BJ (cell line): ENCODE data around the gene ALPG. TPM values are rescaled to one million over a fixed set of nuclear protein-coding genes. Genes with fewer than 3 reads are reported as not detected.
"Not testable (repeated sequence)": the region's sequence is repeated elsewhere in the genome, so short reads cannot be mapped to it uniquely, and the experiment has no call there.

Source experiments
- CTCF ChIA-PET: fragments of 350-600 bp; formaldehyde crosslinking; extraction: SDS; loops from one replicate; lab custom pipeline; 2021; ENCODE audit warnings: antibody characterized with exemption, inconsistent platforms; lab: Yijun Ruan, JAX
- POLR2A ChIA-PET: fragments of 300-600 bp; sonication (Branson Sonifier 250); formaldehyde crosslinking; extraction: SDS; loops from one replicate; lab custom pipeline; 2021; ENCODE audit warnings: antibody characterized with exemption; lab: Charles Lee
- DNase-seq: peaks from one replicate; pipeline ENCODE4 v3.0.0-alpha.2; 2011; ENCODE audit warnings: low read depth
- H3K27me3 ChIP-seq: 2 replicates; pipeline ENCODE4 v1.6.0; 2011; ENCODE audit warnings: low read length; ENCODE audit not compliant: control insufficient read depth, insufficient read depth
- H3K36me3 ChIP-seq: 2 replicates; pipeline ENCODE4 v1.5.1; 2011; ENCODE audit warnings: low read length; ENCODE audit not compliant: control insufficient read depth, insufficient read depth
- H3K4me3 ChIP-seq: 2 replicates; pipeline ENCODE4 v1.5.1; 2011; ENCODE audit warnings: low read depth, mild to moderate bottlenecking, control low read depth, low read length
- CTCF ChIP-seq: IDR thresholded peaks from 2 replicates; pipeline ENCODE4 v1.5.1; 2011; ENCODE audit warnings: low read depth, mild to moderate bottlenecking, control low read depth, inconsistent platforms, low read length, moderate library complexity; ENCODE audit not compliant: insufficient read depth
- polyA plus RNA-seq: library from polyadenylated mRNA; depleted of rRNA; stranded (reverse); fragments of >200 nt; gene quantifications from 2 replicates; pipeline ENCODE4 v1.2.3, GENCODE V29; 2011

The ALPG gene
- polyA plus RNA-seq, 1 experiment, result not detected

DNA sequence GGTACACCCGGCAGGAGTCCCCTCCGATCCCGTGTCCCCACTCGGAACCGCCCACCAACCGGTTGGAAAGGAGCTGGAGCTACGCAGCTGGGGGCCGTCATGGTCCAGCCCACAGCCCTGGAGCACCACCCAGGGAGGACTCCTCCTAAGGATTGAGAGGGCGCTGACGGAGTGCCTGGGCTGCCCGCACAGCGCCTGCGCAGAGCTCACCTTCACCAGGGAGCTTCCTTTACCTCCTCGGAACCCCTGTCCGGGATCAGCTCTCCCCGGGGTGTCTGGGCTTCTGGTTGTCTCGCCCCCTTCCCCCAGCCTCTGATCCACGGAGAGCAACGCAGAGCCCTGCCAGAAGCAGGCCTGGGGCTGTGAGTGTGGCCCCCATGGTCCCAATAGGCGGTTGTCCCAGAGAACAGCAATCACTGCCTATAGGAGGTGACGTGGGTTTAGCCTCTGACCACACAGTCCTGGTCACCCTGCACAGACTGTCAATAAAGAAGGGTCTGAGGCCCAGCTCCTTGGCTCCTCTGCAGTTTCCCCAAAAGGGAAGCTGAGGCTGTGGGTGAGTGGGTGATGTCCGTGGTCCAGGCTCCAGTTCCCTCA lies 14.6 kb downstream of the ALPG start:
- no peak for DNase-seq
- no peak overlapping the region for H3K4me3 ChIP-seq
- no peak for TF ChIP-seq CTCF
- POLR2A ChIA-PET, result no interaction called here
- H3K27me3 ChIP-seq, result peaks cover 54% of the 10 kb centered on the region
- H3K36me3 ChIP-seq, result no peaks in the 10 kb centered on the region
- CTCF ChIA-PET, result no interaction called here

DNA sequence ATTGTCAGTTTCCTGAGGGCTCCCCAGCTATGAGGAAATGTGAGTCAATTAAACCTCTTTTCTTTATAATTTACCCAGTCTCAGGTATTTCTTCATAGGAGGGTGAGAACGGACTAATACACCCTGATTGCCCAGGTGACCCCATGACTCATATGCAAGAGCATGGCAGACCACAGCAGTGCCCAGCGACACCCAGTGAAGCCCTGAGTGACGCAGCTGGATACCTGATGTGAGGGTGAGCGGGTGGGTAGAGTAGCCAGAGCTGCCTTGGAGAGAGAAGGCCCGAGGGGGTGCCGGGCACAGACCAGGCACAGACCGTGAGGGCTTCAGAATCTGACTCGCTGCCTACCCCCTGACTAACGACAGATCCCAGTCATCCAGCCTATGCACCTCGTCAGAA lies 15.4 kb downstream of the ALPG start:
- no peak for TF ChIP-seq CTCF
- H3K4me3 ChIP-seq, result no peak overlapping the region
- H3K27me3 ChIP-seq, result peaks cover 50% of the 10 kb centered on the region
- ChIA-PET CTCF (no interaction called here), POLR2A (no interaction called here)
- DNase-seq, result no peak
- H3K36me3 ChIP-seq, result no peaks in the 10 kb centered on the region

DNA sequence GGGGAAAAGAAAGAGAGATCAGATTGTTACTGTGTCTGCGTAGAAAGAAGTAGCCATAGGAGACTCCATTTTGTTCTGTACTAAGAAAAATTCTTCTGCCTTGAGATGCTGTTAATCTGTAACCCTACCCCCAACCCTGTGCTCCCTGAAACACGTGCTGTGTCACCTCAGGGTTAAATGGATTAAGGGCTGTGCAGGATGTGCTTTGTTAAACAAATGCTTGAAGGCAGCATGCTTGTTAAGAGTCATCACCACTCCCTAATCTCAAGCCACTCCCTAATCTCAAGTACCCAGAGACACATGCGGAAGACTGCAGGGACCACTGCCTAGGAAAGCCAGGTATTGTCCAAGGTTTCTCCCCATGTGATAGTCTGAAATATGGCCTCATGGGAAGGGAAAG lies 16.4 kb downstream of the ALPG start:
- CTCF ChIA-PET, result not testable (repeated sequence)

DNA sequence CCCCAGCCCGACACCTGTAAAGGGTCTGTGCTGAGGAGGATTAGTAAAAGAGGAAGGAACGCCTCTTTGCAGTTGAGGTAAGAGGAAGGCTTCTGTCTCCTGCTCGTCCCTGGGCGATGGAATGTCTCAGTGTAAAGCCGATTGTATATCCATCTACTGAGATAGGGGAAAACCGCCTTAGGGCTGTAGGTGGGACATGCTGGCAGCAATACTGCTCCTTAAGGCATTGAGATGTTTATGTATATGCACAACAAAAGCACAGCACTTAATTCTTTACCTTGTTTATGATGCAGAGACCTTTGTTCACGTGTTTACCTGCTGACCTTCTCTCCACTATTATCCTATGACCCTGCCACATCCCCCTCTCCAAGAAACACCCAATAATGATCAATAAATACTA lies 16.8 kb downstream of the ALPG start:
- H3K27me3 ChIP-seq, result peaks cover 42% of the 10 kb centered on the region
- H3K4me3 ChIP-seq, H3K36me3 ChIP-seq, POLR2A ChIA-PET, DNase-seq, CTCF ChIA-PET: not testable (repeated sequence)

More for the DNA sequence above, 16.4 kb downstream of the ALPG start:
- H3K36me3 ChIP-seq, DNase-seq, POLR2A ChIA-PET, H3K4me3 ChIP-seq: not testable (repeated sequence)
- peaks cover 46% of the 10 kb centered on the region for H3K27me3 ChIP-seq

DNA sequence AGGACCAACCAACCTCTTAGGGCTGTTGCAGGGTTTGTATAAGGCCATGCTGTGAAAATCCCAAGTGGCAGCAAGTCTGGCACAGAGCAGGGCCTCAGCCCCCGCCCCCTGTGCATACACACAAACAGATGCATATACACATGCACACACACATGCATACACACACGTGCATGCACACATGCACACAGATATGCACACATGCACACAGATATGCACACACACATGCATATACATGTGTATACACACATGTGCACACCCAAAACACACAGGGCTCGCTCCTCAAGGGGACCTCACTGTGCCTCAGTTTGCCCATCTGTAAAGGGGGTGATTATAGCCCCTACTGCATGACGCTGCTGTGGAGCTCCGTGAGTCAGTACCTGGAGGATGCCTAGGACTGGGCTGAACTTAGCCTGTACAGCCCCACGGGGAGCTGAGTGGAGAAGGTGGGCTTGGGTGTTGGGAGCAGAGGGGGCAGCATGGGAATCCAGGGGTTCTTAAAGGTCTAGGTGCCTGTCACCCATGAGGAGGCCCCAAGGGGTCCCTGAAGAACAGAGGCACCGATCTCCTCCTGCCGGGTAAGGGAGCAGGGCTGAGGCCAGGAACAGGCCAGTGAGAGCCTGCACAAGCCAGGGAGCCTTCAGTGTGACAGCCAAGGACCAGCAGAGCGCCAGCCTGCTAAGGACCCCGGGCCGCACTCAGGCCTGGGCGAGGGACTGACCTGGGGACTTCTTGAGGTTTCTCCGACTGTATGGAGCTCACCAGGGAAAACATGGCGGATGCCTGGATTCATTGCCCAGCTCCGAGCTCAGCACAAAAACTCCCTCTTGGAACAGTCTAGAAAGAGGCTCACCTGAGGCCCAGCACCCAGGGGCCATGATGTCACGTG lies 25.3 kb downstream of the ALPG start:
- Histone ChIP-seq H3K27me3 (no peaks in the 10 kb centered on the region; the same call in 1 of the 2 replicates), H3K4me3 (no peak overlapping the region), H3K36me3 (no peaks in the 10 kb centered on the region)
- DNase-seq, result no peak
- POLR2A ChIA-PET, result no interaction called here
- CTCF ChIA-PET, result interaction anchor here (0.6 to 1.3 kb wide), 2 partner anchors 15 to 79 kb away, joined by 3 read pairs; no protein-coding TSS in a partner anchor
- no peak for TF ChIP-seq CTCF

DNA sequence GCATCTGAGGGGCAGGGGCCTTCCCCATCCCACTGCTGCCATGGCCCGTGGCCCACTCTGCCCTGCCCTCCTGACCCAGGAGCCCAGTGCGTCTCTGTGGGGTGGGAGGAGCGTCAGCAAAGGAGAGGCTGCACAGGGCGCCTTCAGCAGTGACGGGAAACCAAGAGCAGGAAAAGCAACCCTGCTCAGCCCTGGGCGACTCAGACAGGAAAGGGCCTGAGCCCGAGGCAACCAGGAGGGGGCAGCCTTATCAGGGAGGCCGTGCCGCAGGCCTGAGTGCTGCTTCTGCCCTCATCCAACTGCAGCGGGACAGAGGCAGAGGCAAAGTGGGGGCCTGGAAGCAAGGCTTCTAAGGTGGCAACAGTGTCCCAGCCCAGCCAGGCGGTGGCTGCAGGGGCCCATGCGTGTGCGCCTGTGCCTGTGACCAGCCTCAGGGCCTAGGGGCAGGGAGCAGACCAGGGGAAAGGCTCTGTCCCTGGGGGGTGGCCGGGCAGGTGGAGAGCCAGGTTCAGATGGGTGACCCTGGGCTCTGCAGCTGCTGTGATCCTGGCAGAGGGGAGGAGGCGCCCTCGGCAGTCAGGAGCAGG lies 26.0 kb downstream of the ALPG start:
- H3K36me3 ChIP-seq, result no peaks in the 10 kb centered on the region
- no peaks in the 10 kb centered on the region; the same call in 1 of the 2 replicates for H3K27me3 ChIP-seq
- ChIA-PET CTCF (interaction anchor here (0.6 to 1.3 kb wide), 3 partner anchors 14 to 80 kb away, joined by 3 read pairs; no protein-coding TSS in a partner anchor), POLR2A (no interaction called here)
- no peak overlapping the region for H3K4me3 ChIP-seq
- TF ChIP-seq CTCF, result peak; percentile 16; the same call in 1 of the 2 replicates
- DNase-seq, result no peak

DNA sequence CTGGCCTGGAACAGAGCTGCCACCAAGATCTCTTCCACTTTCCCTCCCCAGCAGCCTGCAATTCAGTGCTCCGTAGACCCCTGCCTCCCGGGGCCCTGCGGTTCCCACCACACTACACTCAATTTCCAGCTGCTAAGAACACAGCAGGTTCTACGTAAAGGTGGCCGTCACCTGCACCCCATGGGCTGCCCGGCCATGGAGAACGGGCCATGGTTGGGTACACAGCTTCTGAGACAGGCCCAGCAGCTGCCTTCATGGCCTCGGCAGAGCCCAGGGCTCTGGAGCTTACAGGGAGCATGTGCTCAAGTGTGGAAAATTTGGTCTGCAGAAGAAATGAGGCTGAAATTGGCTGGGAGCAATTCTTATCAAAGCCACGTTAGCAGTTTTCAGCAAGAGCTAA lies 27.0 kb downstream of the ALPG start:
- H3K36me3 ChIP-seq, POLR2A ChIA-PET, H3K4me3 ChIP-seq, DNase-seq, H3K27me3 ChIP-seq: not testable (repeated sequence)
- CTCF ChIA-PET, result interaction anchor here (0.8 to 1.3 kb wide), 3 partner anchors 13 to 508 kb away, joined by 3 to 4 read pairs (median 3); no protein-coding TSS in a partner anchor
